GM20000 (cell line): ENCODE measurements around the gene PPP1CA.

Experiments used
- DNase-seq: peaks from one replicate; pipeline ENCODE4 v3.0.0; 2012; ENCODE audit warnings: low spot score
- CTCF ChIP-seq: IDR thresholded peaks from 2 replicates; pipeline ENCODE4 v1.5.1; 2012; ENCODE audit warnings: mild to moderate bottlenecking, control low read depth; ENCODE audit errors: extremely low read depth, missing control alignments

PPP1CA gene

GRCh38 chr11:67355023-67355793 is 46.5 kb downstream of the PPP1CA start:
- TF ChIP-seq CTCF: no peak
- no peak for DNase-seq

- no peak for TF ChIP-seq CTCF
- peak; percentile 22 for DNase-seq
Measured at GRCh38 chr11:67354075-67355022, 47.3 kb downstream of the PPP1CA start.

- no peak for TF ChIP-seq CTCF
- DNase-seq: peak; percentile 94
Measured at GRCh38 chr11:67353317-67354074, 48.2 kb downstream of the PPP1CA start, which contains the start of gene POLD4. POLD4 (minus strand) TSS chr11:67353546; CDS start chr11:67353399, 147 bp downstream.

GRCh38 chr11:67352546-67353316 is 48.9 kb downstream of the PPP1CA start:
- DNase-seq: peak; percentile 45
- no peak for TF ChIP-seq CTCF

GRCh38 chr11:67351275-67352005 is 50.2 kb downstream of the PPP1CA start:
- TF ChIP-seq CTCF: peak; percentile 62
- DNase-seq: peak; percentile 72

- no peak for DNase-seq
- no peak for TF ChIP-seq CTCF
Measured at GRCh38 chr11:67349928-67350465, 51.7 kb downstream of the PPP1CA start.
